ENCODE results near the gene PVALB. TPM values are rescaled to one million over a fixed set of nuclear protein-coding genes. Genes with fewer than 3 reads are reported as not detected.

The PVALB gene
- total and polyA plus RNA-seq, 5 donors from 2014 or later = not detected

- ATAC-seq (ENCODE audit: low read depth in 2 of 2) = peak; percentile 53 to 61
- peak in 1 of 3 donors; percentile 20 for DNase-seq
Observed at GRCh38 chr22:36830601-36831000, 13.8 kb upstream of the PVALB start.

GRCh38 chr22:36829370-36830002 lies 12.7 kb upstream of the PVALB start:
- ATAC-seq (ENCODE audit: low read depth in 2 of 2) (no peak), DNase-seq (no peak)
- Histone ChIP-seq H3K27me3 (ENCODE audit: control insufficient read depth, insufficient read depth, low read length) (no peaks in the 10 kb centered on the region), H3K4me3 (ENCODE audit: low read depth, low read length) (no peak overlapping the region), H3K4me1 (ENCODE audit: control insufficient read depth, insufficient read depth, low read length, poor library complexity, severe bottlenecking) (peaks cover 4% of the 10 kb centered on the region), H3K9me3 (ENCODE audit: control insufficient read depth in 2 of 2, low read length in 2 of 2) (no peaks in the 10 kb centered on the region), H3K27ac (ENCODE audit: insufficient read depth, low read length, poor library complexity, severe bottlenecking) (no peak overlapping the region), H3K36me3 (ENCODE audit: control insufficient read depth, insufficient read depth, low read length) (no peaks in the 10 kb centered on the region)
- no peak overlapping the region for H3K27ac Mint-ChIP-seq
- H3K9me3 Mint-ChIP-seq = peaks cover 0 to 5% (median 0%) of the 10 kb centered on the region in 7 donors
- H3K4me1 Mint-ChIP-seq = peaks cover 5 to 26% (median 19%) of the 10 kb centered on the region in 4 donors
- peaks cover 13% of the 10 kb centered on the region for H3K27me3 Mint-ChIP-seq
- no peaks in the 10 kb centered on the region for H3K36me3 Mint-ChIP-seq
- H3K4me3 Mint-ChIP-seq = no peak overlapping the region

More at GRCh38 chr22:36830601-36831000, 13.8 kb upstream of the PVALB start:
- H3K36me3 Mint-ChIP-seq = no peaks in the 10 kb centered on the region
- peaks cover 0 to 5% (median 0%) of the 10 kb centered on the region in 7 donors for H3K9me3 Mint-ChIP-seq
- no peaks in the 10 kb centered on the region for H3K9me3 ChIP-seq (ENCODE audit: control insufficient read depth in 2 of 2, low read length in 2 of 2)
- H3K27ac Mint-ChIP-seq = no peak overlapping the region
- H3K4me3 ChIP-seq (ENCODE audit: low read depth, low read length) = peak overlapping the region; percentile 5
- no peak overlapping the region for H3K27ac ChIP-seq (ENCODE audit: insufficient read depth, low read length, poor library complexity, severe bottlenecking)
- H3K36me3 ChIP-seq (ENCODE audit: control insufficient read depth, insufficient read depth, low read length) = no peaks in the 10 kb centered on the region
- peaks cover 13% of the 10 kb centered on the region for H3K27me3 Mint-ChIP-seq
- H3K4me3 Mint-ChIP-seq = peak overlapping the region in 3 of 4 donors; percentile 2 to 59 (median 6)
- peaks cover 4% of the 10 kb centered on the region for H3K4me1 ChIP-seq (ENCODE audit: control insufficient read depth, insufficient read depth, low read length, poor library complexity, severe bottlenecking)
- H3K27me3 ChIP-seq (ENCODE audit: control insufficient read depth, insufficient read depth, low read length) = no peaks in the 10 kb centered on the region
- H3K4me1 Mint-ChIP-seq = peaks cover 5 to 26% (median 19%) of the 10 kb centered on the region in 4 donors

- H3K27me3 Mint-ChIP-seq = peaks cover 13% of the 10 kb centered on the region
- no peak overlapping the region for H3K27ac Mint-ChIP-seq
Observed at GRCh38 chr22:36828815-36829214, 12.0 kb upstream of the PVALB start.

GRCh38 chr22:36826262-36826661 lies 9.4 kb upstream of the PVALB start:
- Histone ChIP-seq H3K4me1 (ENCODE audit: control insufficient read depth, insufficient read depth, low read length, poor library complexity, severe bottlenecking) (peaks cover 4% of the 10 kb centered on the region), H3K4me3 (ENCODE audit: low read depth, low read length) (no peak overlapping the region), H3K36me3 (ENCODE audit: control insufficient read depth, insufficient read depth, low read length) (no peaks in the 10 kb centered on the region), H3K27me3 (ENCODE audit: control insufficient read depth, insufficient read depth, low read length) (no peaks in the 10 kb centered on the region), H3K27ac (ENCODE audit: insufficient read depth, low read length, poor library complexity, severe bottlenecking) (no peak overlapping the region), H3K9me3 (ENCODE audit: control insufficient read depth in 2 of 2, low read length in 2 of 2) (no peaks in the 10 kb centered on the region)
- Mint-ChIP-seq H3K4me1 (peaks cover 5 to 23% (median 15%) of the 10 kb centered on the region in 4 donors), H3K27me3 (peaks cover 15% of the 10 kb centered on the region), H3K9me3 (peaks cover 0 to 1% (median 0%) of the 10 kb centered on the region in 7 donors), H3K4me3 (no peak overlapping the region), H3K36me3 (no peaks in the 10 kb centered on the region), H3K27ac (no peak overlapping the region)
- ATAC-seq (ENCODE audit: low read depth in 2 of 2) (no peak), DNase-seq (no peak)

More at GRCh38 chr22:36828815-36829214, 12.0 kb upstream of the PVALB start:
- H3K9me3 Mint-ChIP-seq = peaks cover 0 to 5% (median 0%) of the 10 kb centered on the region in 7 donors
- Histone ChIP-seq H3K4me3 (ENCODE audit: low read depth, low read length) (no peak overlapping the region), H3K27me3 (ENCODE audit: control insufficient read depth, insufficient read depth, low read length) (no peaks in the 10 kb centered on the region), H3K9me3 (ENCODE audit: control insufficient read depth in 2 of 2, low read length in 2 of 2) (no peaks in the 10 kb centered on the region), H3K4me1 (ENCODE audit: control insufficient read depth, insufficient read depth, low read length, poor library complexity, severe bottlenecking) (peaks cover 4% of the 10 kb centered on the region), H3K27ac (ENCODE audit: insufficient read depth, low read length, poor library complexity, severe bottlenecking) (no peak overlapping the region), H3K36me3 (ENCODE audit: control insufficient read depth, insufficient read depth, low read length) (no peaks in the 10 kb centered on the region)
- no peak overlapping the region for H3K4me3 Mint-ChIP-seq
- no peaks in the 10 kb centered on the region for H3K36me3 Mint-ChIP-seq
- H3K4me1 Mint-ChIP-seq = peaks cover 5 to 26% (median 19%) of the 10 kb centered on the region in 4 donors
- DNase-seq (peak in 1 of 3 donors; percentile 16), ATAC-seq (ENCODE audit: low read depth in 2 of 2) (peak; percentile 55 to 66)

- H3K27ac ChIP-seq (ENCODE audit: insufficient read depth, low read length, poor library complexity, severe bottlenecking) = no peak overlapping the region
- no peaks in the 10 kb centered on the region for H3K4me1 ChIP-seq (ENCODE audit: control insufficient read depth, insufficient read depth, low read length, poor library complexity, severe bottlenecking)
- Mint-ChIP-seq H3K9me3 (peaks cover 0 to 1% (median 0%) of the 10 kb centered on the region in 7 donors), H3K27me3 (peaks cover 25% of the 10 kb centered on the region), H3K4me1 (peaks cover 0 to 8% (median 4%) of the 10 kb centered on the region in 4 donors), H3K4me3 (no peak overlapping the region), H3K27ac (no peak overlapping the region), H3K36me3 (no peaks in the 10 kb centered on the region)
- no peaks in the 10 kb centered on the region for H3K27me3 ChIP-seq (ENCODE audit: control insufficient read depth, insufficient read depth, low read length)
- ATAC-seq (ENCODE audit: low read depth in 2 of 2) (no peak), DNase-seq (no peak)
- H3K36me3 ChIP-seq (ENCODE audit: control insufficient read depth, insufficient read depth, low read length) = no peaks in the 10 kb centered on the region
- H3K9me3 ChIP-seq (ENCODE audit: control insufficient read depth in 2 of 2, low read length in 2 of 2) = no peaks in the 10 kb centered on the region
- H3K4me3 ChIP-seq (ENCODE audit: low read depth, low read length) = no peak overlapping the region
Observed at GRCh38 chr22:36824655-36825054, 7.8 kb upstream of the PVALB start.

- Mint-ChIP-seq H3K4me1 (peaks cover 0 to 3% (median 0%) of the 10 kb centered on the region in 4 donors), H3K9me3 (peaks cover 0 to 1% (median 0%) of the 10 kb centered on the region in 7 donors), H3K27me3 (peaks cover 31% of the 10 kb centered on the region), H3K4me3 (no peak overlapping the region), H3K27ac (no peak overlapping the region), H3K36me3 (no peaks in the 10 kb centered on the region)
- ATAC-seq (ENCODE audit: low read depth in 2 of 2) (no peak), DNase-seq (no peak)
- Histone ChIP-seq H3K36me3 (ENCODE audit: control insufficient read depth, insufficient read depth, low read length) (no peaks in the 10 kb centered on the region), H3K27ac (ENCODE audit: insufficient read depth, low read length, poor library complexity, severe bottlenecking) (no peak overlapping the region), H3K9me3 (ENCODE audit: control insufficient read depth in 2 of 2, low read length in 2 of 2) (no peaks in the 10 kb centered on the region), H3K27me3 (ENCODE audit: control insufficient read depth, insufficient read depth, low read length) (peaks cover 4% of the 10 kb centered on the region), H3K4me1 (ENCODE audit: control insufficient read depth, insufficient read depth, low read length, poor library complexity, severe bottlenecking) (no peaks in the 10 kb centered on the region), H3K4me3 (ENCODE audit: low read depth, low read length) (no peak overlapping the region)
Observed at GRCh38 chr22:36823186-36823839, 6.5 kb upstream of the PVALB start.

- Histone ChIP-seq H3K36me3 (ENCODE audit: control insufficient read depth, insufficient read depth, low read length) (no peaks in the 10 kb centered on the region), H3K27ac (ENCODE audit: insufficient read depth, low read length, poor library complexity, severe bottlenecking) (no peak overlapping the region), H3K4me3 (ENCODE audit: low read depth, low read length) (no peak overlapping the region), H3K9me3 (ENCODE audit: control insufficient read depth in 2 of 2, low read length in 2 of 2) (no peaks in the 10 kb centered on the region), H3K4me1 (ENCODE audit: control insufficient read depth, insufficient read depth, low read length, poor library complexity, severe bottlenecking) (no peaks in the 10 kb centered on the region), H3K27me3 (ENCODE audit: control insufficient read depth, insufficient read depth, low read length) (peaks cover 9% of the 10 kb centered on the region)
- Mint-ChIP-seq H3K4me1 (peaks cover 0 to 4% (median 0%) of the 10 kb centered on the region in 4 donors), H3K36me3 (no peaks in the 10 kb centered on the region), H3K4me3 (no peak overlapping the region), H3K27me3 (peaks cover 39% of the 10 kb centered on the region), H3K27ac (no peak overlapping the region), H3K9me3 (peaks cover 0 to 3% (median 0%) of the 10 kb centered on the region in 7 donors)
- ATAC-seq (ENCODE audit: low read depth in 2 of 2) (no peak), DNase-seq (no peak)
Observed at GRCh38 chr22:36822581-36822980, 5.7 kb upstream of the PVALB start.
